GM12891 (cell line): ENCODE results near the gene FBN2.

Experiments
- POLR2A ChIP-seq: IDR thresholded peaks from 2 replicates; pipeline ENCODE4 v1.6.1; 2011; ENCODE audit warnings: low read depth, low read length, control low read depth
- POLR2AphosphoS5 ChIP-seq: IDR thresholded peaks from 2 replicates; pipeline ENCODE4 v1.6.1; 2011; ENCODE audit warnings: low read depth, low read length, control low read depth
- TAF1 ChIP-seq: IDR thresholded peaks from 2 replicates; pipeline ENCODE4 v1.6.1; 2011; ENCODE audit warnings: low read depth, low read length, control low read depth

- no peak for TF ChIP-seq POLR2AphosphoS5
- no peak for TF ChIP-seq TAF1
- no peak for TF ChIP-seq POLR2A
These were observed 247.7 kb downstream of the FBN2 start for GRCh38 chr5:128290152-128290858.
